Nephron progenitor cell (in vitro differentiated cells): ENCODE data around the gene UBXN11.
"Not testable (repeated sequence)": the region's sequence is repeated elsewhere in the genome, so short reads cannot be mapped to it uniquely, and the experiment has no call there.

Experiments
- DNase-seq: peaks from one replicate; pipeline ENCODE4 v3.0.0; 2021
- H3K27ac Mint-ChIP-seq: 2 replicates; pipeline ENCODE4 v1.8.0; 2021; ENCODE audit warnings: mild to moderate bottlenecking, moderate library complexity, mixed read lengths
- H3K27me3 Mint-ChIP-seq: 2 replicates; pipeline ENCODE4 v1.8.0; 2021; ENCODE audit warnings: mild to moderate bottlenecking, low read depth, mixed read lengths; ENCODE audit not compliant: poor library complexity
- H3K36me3 Mint-ChIP-seq: 2 replicates; pipeline ENCODE4 v1.8.0; 2021; ENCODE audit warnings: low read depth, mixed read lengths
- H3K4me1 Mint-ChIP-seq: 2 replicates; pipeline ENCODE4 v1.8.0; 2021; ENCODE audit warnings: mixed read lengths
- H3K4me3 Mint-ChIP-seq: 2 replicates; pipeline ENCODE4 v1.8.0; 2021; ENCODE audit warnings: mild to moderate bottlenecking, moderate library complexity, mixed read lengths
- H3K9me3 Mint-ChIP-seq: 2 replicates; pipeline ENCODE4 v1.8.0; 2021; ENCODE audit warnings: mild to moderate bottlenecking, moderate library complexity, mixed read lengths
- CTCF ChIP-seq: fragments of 200-600 bp; sonication (generic); IDR thresholded peaks from 2 replicates; pipeline ENCODE4 v1.5.0; 2021; ENCODE audit warnings: antibody characterized with exemption

The UBXN11 gene

GRCh38 chr1:26330276-26330675 lies 23.8 kb upstream of the UBXN11 start:
- H3K4me3 Mint-ChIP-seq, result no peak overlapping the region
- H3K27ac Mint-ChIP-seq, result no peak overlapping the region
- no peaks in the 10 kb centered on the region for H3K36me3 Mint-ChIP-seq
- peaks cover 16% of the 10 kb centered on the region for H3K27me3 Mint-ChIP-seq
- H3K4me1 Mint-ChIP-seq, result peaks cover 6% of the 10 kb centered on the region
- TF ChIP-seq CTCF, result no peak
- no peak for DNase-seq
- H3K9me3 Mint-ChIP-seq, result no peaks in the 10 kb centered on the region

GRCh38 chr1:26329380-26329779 lies 22.9 kb upstream of the UBXN11 start:
- DNase-seq, H3K27ac Mint-ChIP-seq, H3K36me3 Mint-ChIP-seq, H3K4me1 Mint-ChIP-seq, H3K4me3 Mint-ChIP-seq, H3K9me3 Mint-ChIP-seq, H3K27me3 Mint-ChIP-seq: not testable (repeated sequence)

- TF ChIP-seq CTCF, result no peak
- no peak overlapping the region for H3K27ac Mint-ChIP-seq
- peaks cover 5% of the 10 kb centered on the region for H3K27me3 Mint-ChIP-seq
- no peaks in the 10 kb centered on the region for H3K36me3 Mint-ChIP-seq
- DNase-seq, result no peak
- H3K4me3 Mint-ChIP-seq, result no peak overlapping the region
- H3K4me1 Mint-ChIP-seq, result no peaks in the 10 kb centered on the region
- H3K9me3 Mint-ChIP-seq, result no peaks in the 10 kb centered on the region
Observed at GRCh38 chr1:26328597-26328996, 22.2 kb upstream of the UBXN11 start.

GRCh38 chr1:26327956-26328362 lies 21.5 kb upstream of the UBXN11 start:
- Mint-ChIP-seq H3K4me1 (no peaks in the 10 kb centered on the region), H3K4me3 (no peak overlapping the region), H3K27ac (no peak overlapping the region), H3K9me3 (no peaks in the 10 kb centered on the region), H3K27me3 (peaks cover 5% of the 10 kb centered on the region), H3K36me3 (no peaks in the 10 kb centered on the region)
- no peak for DNase-seq
- no peak for TF ChIP-seq CTCF

- no peak overlapping the region for H3K27ac Mint-ChIP-seq
- no peaks in the 10 kb centered on the region for H3K36me3 Mint-ChIP-seq
- no peak for TF ChIP-seq CTCF
- H3K27me3 Mint-ChIP-seq, result no peaks in the 10 kb centered on the region
- peaks cover 15% of the 10 kb centered on the region for H3K4me1 Mint-ChIP-seq
- H3K9me3 Mint-ChIP-seq, result no peaks in the 10 kb centered on the region
- H3K4me3 Mint-ChIP-seq, result no peak overlapping the region
- no peak for DNase-seq
Observed at GRCh38 chr1:26324550-26324949, 18.1 kb upstream of the UBXN11 start.

- Mint-ChIP-seq H3K4me1 (peaks cover 26% of the 10 kb centered on the region), H3K9me3 (no peaks in the 10 kb centered on the region), H3K27ac (no peak overlapping the region), H3K27me3 (no peaks in the 10 kb centered on the region), H3K4me3 (no peak overlapping the region), H3K36me3 (no peaks in the 10 kb centered on the region)
- TF ChIP-seq CTCF, result no peak
- DNase-seq, result no peak
Observed at GRCh38 chr1:26323382-26323781, 16.9 kb upstream of the UBXN11 start.

GRCh38 chr1:26322042-26322331 lies 15.6 kb upstream of the UBXN11 start:
- H3K27me3 Mint-ChIP-seq, result no peaks in the 10 kb centered on the region
- H3K4me1 Mint-ChIP-seq, result peaks cover 40% of the 10 kb centered on the region
- H3K36me3 Mint-ChIP-seq, result no peaks in the 10 kb centered on the region
- TF ChIP-seq CTCF, result no peak
- no peaks in the 10 kb centered on the region for H3K9me3 Mint-ChIP-seq
- H3K4me3 Mint-ChIP-seq, result no peak overlapping the region
- DNase-seq, result no peak
- H3K27ac Mint-ChIP-seq, result no peak overlapping the region
